B cell (primary cell): ENCODE results near the gene C6orf89. TPM values are rescaled to one million over a fixed set of nuclear protein-coding genes. Genes with fewer than 3 reads are reported as not detected.

Experiments used
- ATAC-seq: fragments of 200-7000 bp; cut with Tn5 transposase; one replicate; pipeline ENCODE4 v1.10.0; 2021; ENCODE audit warnings: low read depth, mild to moderate bottlenecking, moderate number of reproducible peaks, moderate library complexity
- CTCF ChIA-PET: fragments of 350-600 bp; sonication (Branson Sonifier 250); formaldehyde crosslinking; loops from one replicate; lab custom pipeline; 2021; ENCODE audit warnings: antibody characterized with exemption, inconsistent platforms; lab: Charles Lee
- POLR2A ChIA-PET: fragments of 350-600 bp; sonication (Branson Sonifier 250); formaldehyde crosslinking; loops from one replicate; lab custom pipeline; 2021; ENCODE audit warnings: antibody characterized with exemption; lab: Charles Lee
- DNase-seq: peaks from one replicate; pipeline ENCODE4 v3.0.0; 2013
- H2AFZ ChIP-seq: 2 replicates; pipeline ENCODE4 v1.6.1; 2012; ENCODE audit warnings: mild to moderate bottlenecking, low read depth, low read length; ENCODE audit not compliant: insufficient read depth, poor library complexity, severe bottlenecking
- H3K27ac ChIP-seq, 2 donors: 1 replicate in 1 of 2; 2 replicates in 1 of 2; pipeline ENCODE4 v1.5.1; 2012 to 2013; ENCODE audit warnings: low read length in 2 of 2, mild to moderate bottlenecking in 2 of 2, moderate library complexity in 1 of 2
- H3K27me3 ChIP-seq, 4 experiments: fragments of 200-600 bp in 1 of 4; sonication (generic) in 1 of 4; replicated peaks in 1 of 4; 1 replicate in 2 of 4; 2 replicates in 2 of 4; pipeline versions ENCODE4 v1.6.1 to v1.7.0; 2013 to 2016; ENCODE audit warnings: low read length in 3 of 4, mild to moderate bottlenecking in 2 of 4, mixed read lengths in 1 of 4, moderate library complexity in 1 of 4; ENCODE audit not compliant: insufficient read depth in 4 of 4, control insufficient read depth in 3 of 4; ENCODE audit errors: control extremely low read depth in 1 of 4
- H3K36me3 ChIP-seq, 2 experiments: replicated peaks in 1 of 2; 1 replicate in 1 of 2; 2 replicates in 1 of 2; pipeline versions ENCODE4 v1.6.1 to v1.7.1; 2013; ENCODE audit warnings: low read length in 1 of 2; ENCODE audit not compliant: insufficient read depth in 2 of 2, control insufficient read depth in 1 of 2; ENCODE audit errors: control extremely low read depth in 1 of 2, extremely low read depth in 1 of 2
- H3K4me1 ChIP-seq, 2 donors: fragments of 200-600 bp in 1 of 2; sonication (generic) in 1 of 2; 1 replicate in 1 of 2; 2 replicates in 1 of 2; pipeline versions ENCODE4 v1.5.1 to v1.6.1; 2013 to 2017; ENCODE audit warnings: low read length in 2 of 2; ENCODE audit not compliant: control insufficient read depth in 2 of 2, insufficient read depth in 2 of 2
- H3K4me2 ChIP-seq: replicated peaks from 2 replicates; pipeline ENCODE3; 2012; ENCODE audit warnings: mild to moderate bottlenecking, low read depth, low read length; ENCODE audit not compliant: poor library complexity, severe bottlenecking
- H3K4me3 ChIP-seq, 5 experiments: fragments of 200-600 bp in 1 of 5; sonication (generic) in 1 of 5; 1 replicate in 3 of 5; 2 replicates in 2 of 5; pipeline versions ENCODE4 v1.5.1 to v1.7.0; 2011 to 2016; ENCODE audit warnings: low read length in 4 of 5, mild to moderate bottlenecking in 4 of 5, low read depth in 2 of 5, control low read depth in 1 of 5, moderate library complexity in 1 of 5; ENCODE audit not compliant: insufficient read depth in 1 of 5; ENCODE audit errors: control extremely low read depth in 1 of 5, extremely low read depth in 1 of 5
- H3K79me2 ChIP-seq: fragments of 200-600 bp; sonication (generic); one replicate; pipeline ENCODE4 v1.6.0; 2016; ENCODE audit warnings: low read length; ENCODE audit not compliant: control insufficient read depth, insufficient read depth
- H3K9ac ChIP-seq: fragments of 200-600 bp; sonication (generic); 2 replicates; pipeline ENCODE4 v1.6.1; 2017; ENCODE audit warnings: mild to moderate bottlenecking, low read length, moderate library complexity
- H3K9me3 ChIP-seq, 3 donors: one replicate each; pipeline versions ENCODE4 v1.6.1 to v1.7.1; 2013; ENCODE audit warnings: low read length in 2 of 3; ENCODE audit not compliant: control insufficient read depth in 2 of 3, insufficient read depth in 1 of 3; ENCODE audit errors: control extremely low read depth in 1 of 3
- H4K20me1 ChIP-seq: 2 replicates; pipeline ENCODE4 v1.6.0; 2012; ENCODE audit warnings: mild to moderate bottlenecking, low read length; ENCODE audit not compliant: insufficient read depth, control insufficient read depth, poor library complexity, severe bottlenecking
- H3K27ac Mint-ChIP-seq: one replicate; pipeline ENCODE4 v1.8.0; 2021; ENCODE audit warnings: mixed read lengths
- H3K27me3 Mint-ChIP-seq: one replicate; pipeline ENCODE4 v1.8.0; 2021; ENCODE audit warnings: mixed read lengths
- H3K4me1 Mint-ChIP-seq: one replicate; pipeline ENCODE4 v1.8.0; 2021; ENCODE audit warnings: mixed read lengths
- H3K4me3 Mint-ChIP-seq: one replicate; pipeline ENCODE4 v1.8.0; 2021; ENCODE audit warnings: mixed read lengths
- H3K9me3 Mint-ChIP-seq: one replicate; pipeline ENCODE4 v1.8.0; 2022; ENCODE audit warnings: mixed read lengths; ENCODE audit not compliant: insufficient read depth
- EZH2 ChIP-seq: IDR thresholded peaks from 2 replicates; pipeline ENCODE4 v1.6.1; 2012; ENCODE audit warnings: borderline replicate concordance, low read depth, mild to moderate bottlenecking, moderate library complexity, low read length; ENCODE audit not compliant: insufficient read depth, poor library complexity, severe bottlenecking
- WGBS: methylation state at CpG from one replicate; pipeline ENCODE4 v1.1.5; 2013; ENCODE audit warnings: missing lambda C conversion rate; ENCODE audit not compliant: insufficient coverage; 5-methylcytosine and 5-hydroxymethylcytosine counted together
- intact Hi-C: fragments of 100-400 bp; cut with micrococcal nuclease; formaldehyde crosslinking; loops from one replicate; pipeline ENCODE4 v1.10.0; 2022
- polyA plus RNA-seq: library from polyadenylated mRNA; depleted of rRNA; stranded (reverse); fragments of >200 nt; gene quantifications from 2 replicates; pipeline ENCODE4 v1.2.3, GENCODE V29; 2012
- total RNA-seq, 2 donors: library from RNA; stranded (reverse); fragments of 120-200 nt in 1 of 2; gene quantifications; 1 replicate in 1 of 2; 2 replicates in 1 of 2; pipeline versions ENCODE4 v1.2.3 to v1.2.4, GENCODE V29; 2013 to 2022
- TF ChIP-seq, protein P1 (sequence below): fragments of 200-600 bp; IDR thresholded peaks from one replicate; pipeline ENCODE4 v1.8.0; 2022; ENCODE audit warnings: antibody characterized with exemption, mild to moderate bottlenecking

Gene C6orf89
- total and polyA plus RNA-seq, 2 donors (not counting 1 experiment from before 2014, with no cell fraction given) = 13.0 to 35.3 TPM

DNA sequence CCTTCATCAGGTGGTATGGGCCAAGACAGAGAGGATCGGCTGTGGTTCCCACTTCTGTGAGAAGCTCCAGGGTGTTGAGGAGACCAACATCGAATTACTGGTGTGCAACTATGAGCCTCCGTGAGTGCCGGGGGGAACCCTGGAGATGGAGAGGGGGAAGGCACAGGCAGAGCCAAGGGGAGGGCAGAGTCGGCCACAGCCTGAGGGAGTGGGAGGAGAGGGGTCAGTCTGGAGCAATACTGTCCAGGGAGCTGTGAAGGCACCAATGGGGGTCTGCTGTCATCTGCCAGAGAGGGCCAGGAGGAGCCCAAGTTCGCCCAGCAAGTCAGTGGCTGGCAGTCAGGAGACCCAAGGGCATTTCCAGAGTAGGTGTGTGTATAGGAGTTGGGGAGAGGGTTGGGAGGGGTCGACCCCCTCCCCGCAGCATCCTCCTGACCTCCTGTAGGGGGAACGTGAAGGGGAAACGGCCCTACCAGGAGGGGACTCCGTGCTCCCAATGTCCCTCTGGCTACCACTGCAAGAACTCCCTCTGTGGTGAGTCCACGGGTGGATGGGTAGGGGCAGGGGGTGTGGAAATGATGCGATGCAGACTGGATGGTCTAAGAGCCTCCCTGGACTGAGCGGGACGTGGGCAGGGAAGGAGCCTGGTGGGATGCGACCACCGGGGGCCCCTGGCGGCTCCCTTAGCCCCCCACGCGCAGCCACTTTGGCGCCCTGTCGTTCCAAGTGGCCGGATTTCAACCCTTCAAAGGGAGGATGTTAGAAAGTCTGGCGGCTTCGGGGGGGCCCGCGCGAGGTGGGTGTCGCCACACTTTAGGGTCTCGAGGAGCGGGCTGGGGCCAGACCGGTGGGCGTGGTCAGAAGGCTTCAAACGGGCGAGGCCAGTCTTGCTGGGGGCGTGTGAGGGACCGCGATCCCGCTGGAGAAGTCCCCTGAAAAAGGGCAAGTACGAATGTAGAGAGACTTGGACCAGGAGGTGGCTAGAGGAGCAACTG, 76.0 kb downstream of the C6orf89 start:
- H2AFZ ChIP-seq = peak overlapping the region; percentile 64
- CTCF ChIA-PET = no interaction called here
- Mint-ChIP-seq H3K27ac (peak overlapping the region; percentile 56), H3K9me3 (no peaks in the 10 kb centered on the region), H3K4me1 (peaks cover 37% of the 10 kb centered on the region), H3K27me3 (no peaks in the 10 kb centered on the region), H3K4me3 (peak overlapping the region; percentile 49)
- intact Hi-C loops = loop anchor here (2.0 kb wide), 1 partner anchor 45 kb away; no protein-coding TSS in a partner anchor
- no peaks in the 10 kb centered on the region for H4K20me1 ChIP-seq
- no peak overlapping the region for H3K9ac ChIP-seq
- no peak overlapping the region for H3K4me3 ChIP-seq
- H3K4me2 ChIP-seq = peak overlapping the region; percentile 67
- POLR2A ChIA-PET = no interaction called here
- no peaks in the 10 kb centered on the region for H3K79me2 ChIP-seq
- WGBS = 66% methylated on average over 40 of the region's 40 CpGs
- DNase-seq (no peak), ATAC-seq (no peak)
- no peak overlapping the region for H3K27ac ChIP-seq
- H3K4me1 ChIP-seq = peaks cover 22 to 30% of the 10 kb centered on the region in 2 donors
- no peaks in the 10 kb centered on the region for H3K27me3 ChIP-seq
- H3K36me3 ChIP-seq = no peaks in the 10 kb centered on the region
- TF ChIP-seq, protein P1, sequence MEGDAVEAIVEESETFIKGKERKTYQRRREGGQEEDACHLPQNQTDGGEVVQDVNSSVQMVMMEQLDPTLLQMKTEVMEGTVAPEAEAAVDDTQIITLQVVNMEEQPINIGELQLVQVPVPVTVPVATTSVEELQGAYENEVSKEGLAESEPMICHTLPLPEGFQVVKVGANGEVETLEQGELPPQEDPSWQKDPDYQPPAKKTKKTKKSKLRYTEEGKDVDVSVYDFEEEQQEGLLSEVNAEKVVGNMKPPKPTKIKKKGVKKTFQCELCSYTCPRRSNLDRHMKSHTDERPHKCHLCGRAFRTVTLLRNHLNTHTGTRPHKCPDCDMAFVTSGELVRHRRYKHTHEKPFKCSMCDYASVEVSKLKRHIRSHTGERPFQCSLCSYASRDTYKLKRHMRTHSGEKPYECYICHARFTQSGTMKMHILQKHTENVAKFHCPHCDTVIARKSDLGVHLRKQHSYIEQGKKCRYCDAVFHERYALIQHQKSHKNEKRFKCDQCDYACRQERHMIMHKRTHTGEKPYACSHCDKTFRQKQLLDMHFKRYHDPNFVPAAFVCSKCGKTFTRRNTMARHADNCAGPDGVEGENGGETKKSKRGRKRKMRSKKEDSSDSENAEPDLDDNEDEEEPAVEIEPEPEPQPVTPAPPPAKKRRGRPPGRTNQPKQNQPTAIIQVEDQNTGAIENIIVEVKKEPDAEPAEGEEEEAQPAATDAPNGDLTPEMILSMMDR = no peak
- no peak for TF ChIP-seq EZH2
- H3K9me3 ChIP-seq = no peaks in the 10 kb centered on the region
